ENCODE data around the gene KPNA1. TPM values are rescaled to one million over a fixed set of nuclear protein-coding genes. Genes with fewer than 3 reads are reported as not detected.
"Not testable (repeated sequence)": the region's sequence is repeated elsewhere in the genome, so short reads cannot be mapped to it uniquely, and the experiment has no call there.

Gene KPNA1
- polyA plus RNA-seq, 3 donors: 7.0 to 19.9 (median 10.7) TPM

- no peak overlapping the region for H3K27ac ChIP-seq (ENCODE audit: low read depth, low read length)
- WGBS, 3 donors: 92 to 100% (median 95%) methylated on average over 2 of the region's 2 CpGs
These were observed 18.7 kb upstream of the KPNA1 start for GRCh38 chr3:122533480-122533879.

GRCh38 chr3:122530164-122530563 lies 15.4 kb upstream of the KPNA1 start:
- WGBS, 3 donors: 68 to 84% (median 83%) methylated on average over 2 of the region's 2 CpGs
- no peak overlapping the region for H3K27ac ChIP-seq (ENCODE audit: low read depth, low read length)

- WGBS, 3 donors: 92 to 95% (median 93%) methylated on average over 11 of the region's 11 CpGs
- no peak overlapping the region for H3K27ac ChIP-seq (ENCODE audit: low read depth, low read length)
These were observed 8.6 kb upstream of the KPNA1 start for GRCh38 chr3:122523317-122523716.

GRCh38 chr3:122520861-122521260 lies 6.1 kb upstream of the KPNA1 start:
- 75 to 90% (median 89%) methylated on average over 4 of the region's 4 CpGs for WGBS, 3 donors
- no peak overlapping the region for H3K27ac ChIP-seq (ENCODE audit: low read depth, low read length)

- H3K27ac ChIP-seq (ENCODE audit: low read depth, low read length): no peak overlapping the region
These were observed 5.0 kb upstream of the KPNA1 start for GRCh38 chr3:122519693-122520092.

GRCh38 chr3:122516846-122517360 lies 2.2 kb upstream of the KPNA1 start:
- 90 to 96% (median 94%) methylated on average over 6 of the region's 6 CpGs for WGBS, 3 donors

GRCh38 chr3:122515870-122516269 lies 1.1 kb upstream of the KPNA1 start:
- 84 to 97% (median 93%) methylated on average over 3 of the region's 3 CpGs for WGBS, 3 donors
- H3K27ac ChIP-seq (ENCODE audit: low read depth, low read length): no peak overlapping the region

More at GRCh38 chr3:122516846-122517360, 2.2 kb upstream of the KPNA1 start:
- H3K27ac ChIP-seq (ENCODE audit: low read depth, low read length): no peak overlapping the region

GRCh38 chr3:122515020-122515468 lies 305 bp upstream of the KPNA1 start:
- H3K27ac ChIP-seq (ENCODE audit: low read depth, low read length): no peak overlapping the region
- WGBS, 3 donors: 33 to 38% (median 38%) methylated on average over 19 of the region's 19 CpGs

- 11 to 12% (median 12%) methylated on average over 19 of the region's 19 CpGs for WGBS, 3 donors
- H3K27ac ChIP-seq (ENCODE audit: low read depth, low read length): no peak overlapping the region
These were observed 1.2 kb downstream of the KPNA1 start for GRCh38 chr3:122513386-122514122.

GRCh38 chr3:122512284-122512683 lies 2.5 kb downstream of the KPNA1 start:
- 88 to 92% (median 90%) methylated on average over 15 of the region's 15 CpGs for WGBS, 3 donors
- H3K27ac ChIP-seq (ENCODE audit: low read depth, low read length): no peak overlapping the region

- no peak overlapping the region for H3K27ac ChIP-seq (ENCODE audit: low read depth, low read length)
- WGBS, 3 donors: 59 to 85% (median 79%) methylated on average over 8 of the region's 8 CpGs
These were observed 3.7 kb downstream of the KPNA1 start for GRCh38 chr3:122510878-122511535.

- H3K27ac ChIP-seq (ENCODE audit: low read depth, low read length): not testable (repeated sequence)
- whole genome bisulfite sequencing, 3 donors: 62 to 94% (median 83%) methylated on average over 9 of the region's 9 CpGs
These were observed 5.8 kb downstream of the KPNA1 start for GRCh38 chr3:122508944-122509343.

GRCh38 chr3:122508135-122508914 lies 6.4 kb downstream of the KPNA1 start:
- 89 to 90% (median 90%) methylated on average over 2 of the region's 2 CpGs for WGBS, 3 donors
- no peak overlapping the region for H3K27ac ChIP-seq (ENCODE audit: low read depth, low read length)

- H3K27ac ChIP-seq (ENCODE audit: low read depth, low read length): no peak overlapping the region
- 97 to 100% (median 97%) methylated on average over 1 of the region's 1 CpG for WGBS, 3 donors
These were observed 8.3 kb downstream of the KPNA1 start for GRCh38 chr3:122506450-122506849.

- 45 to 68% (median 67%) methylated on average over 2 of the region's 2 CpGs for WGBS, 3 donors
- no peak overlapping the region for H3K27ac ChIP-seq (ENCODE audit: low read depth, low read length)
These were observed 9.1 kb downstream of the KPNA1 start for GRCh38 chr3:122505676-122506075.

GRCh38 chr3:122502941-122503340 lies 11.8 kb downstream of the KPNA1 start:
- 58 to 92% (median 69%) methylated on average over 2 of the region's 2 CpGs for WGBS, 3 donors
- no peak overlapping the region for H3K27ac ChIP-seq (ENCODE audit: low read depth, low read length)

GRCh38 chr3:122502139-122502538 lies 12.6 kb downstream of the KPNA1 start:
- H3K27ac ChIP-seq (ENCODE audit: low read depth, low read length): no peak overlapping the region
- WGBS, 3 donors: 47 to 63% (median 62%) methylated on average over 2 of the region's 2 CpGs

- 90 to 92% (median 92%) methylated on average over 6 of the region's 6 CpGs for WGBS, 3 donors
- H3K27ac ChIP-seq (ENCODE audit: low read depth, low read length): not testable (repeated sequence)
These were observed 13.8 kb downstream of the KPNA1 start for GRCh38 chr3:122500964-122501363.

- H3K27ac ChIP-seq (ENCODE audit: low read depth, low read length): no peak overlapping the region
- 55 to 85% (median 73%) methylated on average over 1 of the region's 1 CpG for WGBS, 3 donors
These were observed 16.6 kb downstream of the KPNA1 start for GRCh38 chr3:122498152-122498551.
